AG09309 (cell line): ENCODE measurements around the gene CHRD.

Source experiments
- DNase-seq: peaks from one replicate; pipeline ENCODE4 v3.0.0-alpha.2; 2010; ENCODE audit warnings: low read depth
- H3K4me3 ChIP-seq: 2 replicates; pipeline ENCODE4 v1.5.1; 2011; ENCODE audit warnings: mild to moderate bottlenecking, low read depth, low read length, moderate library complexity; ENCODE audit not compliant: control insufficient read depth
- CTCF ChIP-seq: IDR thresholded peaks from 2 replicates; pipeline ENCODE4 v1.5.1; 2011; ENCODE audit warnings: mild to moderate bottlenecking, low read depth, low read length, inconsistent platforms; ENCODE audit not compliant: insufficient read depth, control insufficient read depth; ENCODE audit errors: missing control alignments

Gene CHRD

DNA sequence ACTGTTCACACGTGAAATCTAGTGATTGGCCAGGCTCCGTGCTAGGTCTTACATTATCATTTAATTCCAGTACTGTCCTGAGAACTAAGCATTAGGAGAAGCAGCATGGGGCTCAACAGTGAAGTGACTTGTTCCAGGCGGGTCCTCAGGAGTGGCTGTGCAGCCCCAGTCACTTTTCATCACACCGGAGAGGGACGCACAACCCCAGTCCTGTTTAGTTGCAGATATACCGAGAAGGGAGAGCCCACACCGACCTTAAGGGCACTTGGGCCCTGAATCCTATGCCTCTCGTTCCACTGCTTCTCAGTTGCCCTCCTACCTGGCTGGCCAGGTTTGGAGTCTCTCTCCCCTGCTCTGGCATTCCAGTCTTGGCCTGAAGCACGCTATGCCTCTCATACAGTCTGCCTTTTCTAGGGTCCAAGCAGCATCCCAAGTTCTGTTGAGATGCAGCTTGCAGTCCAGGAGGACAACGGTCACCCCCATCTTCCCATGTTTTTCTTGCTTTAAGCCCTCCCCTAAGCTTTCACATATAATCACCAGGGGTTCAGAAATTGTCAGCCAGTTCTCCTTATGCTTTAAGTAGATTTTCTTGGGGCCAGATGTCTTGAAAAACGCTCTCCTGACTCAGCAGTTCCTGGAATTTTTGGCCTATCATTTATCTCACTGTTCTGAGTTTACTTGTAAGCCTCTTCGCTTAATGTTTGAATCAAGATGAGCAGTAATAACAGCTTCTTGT is 32.4 kb upstream of the CHRD start:
- no peak for DNase-seq
- TF ChIP-seq CTCF, result no peak
- H3K4me3 ChIP-seq, result no peak overlapping the region

- TF ChIP-seq CTCF, result no peak
- no peak overlapping the region for H3K4me3 ChIP-seq
Measured at GRCh38 chr3:184348057-184348382, 31.8 kb upstream of the CHRD start.

DNA sequence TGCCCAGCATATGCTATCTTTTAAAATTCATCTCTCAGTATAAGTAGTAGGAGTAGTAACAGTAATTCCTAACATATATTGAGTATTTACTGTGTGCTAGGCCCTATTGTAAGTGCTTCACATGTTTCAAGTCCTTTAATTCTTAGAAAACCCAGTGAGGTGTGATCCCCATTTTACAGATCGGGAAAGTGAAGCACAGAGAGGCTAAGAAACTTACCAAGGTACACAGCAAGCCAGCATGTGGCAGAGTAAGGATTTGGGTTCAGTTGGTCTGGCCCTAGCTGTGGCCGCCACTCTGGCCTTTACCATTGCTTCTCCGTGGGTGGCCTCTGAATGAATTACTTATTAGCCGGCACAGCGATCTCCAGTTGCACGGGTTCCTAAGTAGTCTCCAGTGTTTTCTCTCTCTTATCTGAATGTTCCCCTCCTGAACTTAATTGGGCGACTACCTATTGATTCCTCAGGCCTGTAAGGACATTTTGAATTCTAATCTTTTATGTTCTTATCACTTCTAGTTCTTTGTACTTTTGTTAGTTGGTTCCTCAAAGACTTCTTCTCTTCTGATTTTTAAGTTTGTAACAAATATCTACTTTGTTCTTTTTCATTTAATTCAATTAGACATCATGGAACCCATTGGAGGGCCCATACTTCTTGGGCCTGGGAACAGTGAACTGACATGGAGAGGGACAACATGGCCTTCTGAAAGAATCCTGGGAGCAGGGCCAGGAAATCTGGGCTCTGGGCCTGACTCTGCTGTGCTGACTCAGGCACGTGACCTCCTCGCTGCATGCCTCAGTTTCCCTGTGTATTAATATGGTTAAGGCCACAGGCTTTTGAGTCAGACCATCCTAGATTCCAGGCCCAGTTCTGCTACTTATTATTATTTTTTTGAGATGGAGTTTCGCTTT is 30.0 kb upstream of the CHRD start:
- no peak for DNase-seq
- H3K4me3 ChIP-seq, result no peak overlapping the region
- TF ChIP-seq CTCF, result no peak

More at GRCh38 chr3:184348057-184348382, 31.8 kb upstream of the CHRD start:
- DNase-seq, result no peak

DNA sequence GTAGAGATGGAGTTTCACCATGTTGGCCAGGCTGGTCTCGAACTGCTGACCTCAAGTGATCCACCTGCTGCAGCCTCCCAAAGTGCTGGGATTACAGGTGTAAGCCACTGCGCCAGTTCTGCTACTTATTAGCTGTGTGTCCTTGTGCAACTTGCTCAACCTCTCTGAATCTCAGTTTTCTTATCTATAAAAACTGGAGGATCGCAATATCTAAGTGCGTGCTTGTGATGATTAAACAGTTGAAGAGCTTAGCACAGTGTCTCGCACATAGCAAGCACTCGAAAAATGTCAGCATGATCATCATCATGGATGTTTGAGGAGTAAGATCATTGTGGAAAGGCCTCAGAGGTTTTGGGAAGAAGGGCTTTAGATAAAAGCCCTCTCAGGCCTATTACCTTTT is 29.2 kb upstream of the CHRD start:
- no peak for TF ChIP-seq CTCF
- H3K4me3 ChIP-seq, result no peak overlapping the region
- DNase-seq, result no peak

DNA sequence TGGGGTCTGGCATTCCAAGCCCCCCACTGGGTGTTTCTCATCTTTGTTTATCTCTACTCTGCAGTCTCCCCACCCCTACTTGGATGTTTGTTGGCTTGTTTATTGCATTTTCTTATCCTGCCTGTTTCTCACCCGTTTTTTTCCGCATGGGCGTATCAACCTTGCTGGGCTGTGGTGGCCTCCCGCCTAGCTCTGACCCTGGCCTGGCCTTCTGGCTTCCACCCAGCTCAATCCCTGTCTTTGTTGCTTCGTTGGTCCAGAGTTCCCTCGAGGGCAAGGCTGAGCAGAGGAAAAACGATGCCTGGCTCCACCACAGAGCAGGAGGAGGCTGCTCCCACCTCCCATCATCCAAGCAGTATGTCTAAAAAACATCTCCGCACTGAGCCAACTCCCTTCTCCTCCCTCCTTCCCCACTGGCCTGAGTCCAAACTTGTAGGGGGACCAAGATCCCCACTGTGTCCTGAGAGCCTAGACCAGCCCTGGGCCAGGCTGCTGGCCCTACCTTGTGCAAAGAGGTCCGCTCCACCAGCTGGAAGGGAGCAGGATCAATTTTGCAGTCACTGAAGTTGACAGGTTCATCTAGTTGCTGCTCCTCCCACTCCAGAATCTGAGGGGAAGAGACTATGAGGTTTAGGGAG is 28.2 kb upstream of the CHRD start:
- H3K4me3 ChIP-seq, result no peak overlapping the region
- no peak for TF ChIP-seq CTCF
- no peak for DNase-seq

DNA sequence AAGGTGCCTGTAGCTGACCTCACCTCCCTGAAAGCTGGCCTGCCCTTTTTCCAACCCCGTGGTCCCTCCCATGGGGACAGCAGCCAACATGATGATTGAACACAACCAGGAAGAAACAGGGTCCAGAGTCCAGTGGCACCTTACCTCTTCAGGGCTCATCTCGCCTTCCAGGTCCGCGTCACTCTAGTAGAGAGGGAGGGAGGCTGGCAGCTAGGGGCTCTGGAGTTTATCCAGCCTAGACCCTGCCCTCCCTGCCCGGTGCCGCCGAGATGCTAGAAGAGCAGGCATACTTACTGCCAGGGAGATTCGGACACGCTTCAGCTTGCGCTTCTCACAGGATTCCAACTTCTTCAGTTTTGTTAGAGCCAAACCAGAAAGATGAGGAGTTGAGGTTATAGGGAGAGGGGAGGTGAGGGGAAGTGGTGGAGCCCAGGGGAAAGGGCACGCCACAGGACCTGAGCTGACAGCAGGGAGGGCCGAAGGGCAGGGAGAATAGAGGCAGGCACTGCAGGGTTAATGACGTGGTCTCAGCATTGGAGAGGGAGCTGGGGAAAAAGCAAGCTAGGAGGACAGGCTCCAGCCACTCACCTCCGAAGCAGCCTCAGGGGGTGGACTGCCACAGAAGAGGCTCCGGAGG is 27.6 kb upstream of the CHRD start:
- TF ChIP-seq CTCF, result no peak

More for the DNA sequence above, 27.6 kb upstream of the CHRD start:
- H3K4me3 ChIP-seq, result no peak overlapping the region
- no peak for DNase-seq
